Measurements from ENCODE around the gene RIPOR2. TPM values are rescaled to one million over a fixed set of nuclear protein-coding genes. Genes with fewer than 3 reads are reported as not detected.

RIPOR2 gene
- total RNA-seq, 1 donor from 2014 or later = 19.4 TPM

DNA sequence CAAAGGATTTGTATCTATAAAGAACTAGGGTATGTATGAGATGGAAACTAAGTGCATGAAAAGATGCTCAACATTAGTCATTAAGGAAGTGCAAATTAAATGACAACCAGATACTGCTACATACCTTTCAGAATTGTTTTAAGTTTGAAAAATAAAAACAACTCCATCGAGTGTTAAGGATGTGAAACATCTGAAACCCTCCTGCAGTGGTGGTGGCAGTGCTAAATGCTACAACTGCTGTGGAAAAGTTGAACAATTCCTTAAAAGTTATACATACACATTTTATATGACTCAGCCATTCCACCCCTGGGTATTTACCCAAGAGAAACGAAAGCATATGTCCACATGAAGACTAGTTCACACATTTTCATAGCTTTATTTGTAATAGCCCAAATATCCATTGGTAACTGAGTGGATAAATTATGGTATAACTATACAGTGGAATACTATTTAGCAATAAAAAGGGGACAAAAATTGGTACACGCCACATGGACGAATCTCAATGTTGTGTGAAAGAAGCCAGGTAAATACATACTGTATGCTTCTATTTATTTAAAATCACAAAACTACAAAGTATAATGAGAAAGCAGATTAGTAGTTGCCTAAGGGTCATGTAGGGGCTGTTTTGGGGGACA, 147.6 kb downstream of the RIPOR2 start:
- Histone ChIP-seq H3K36me3 (peaks cover 0 to 23% of the 10 kb centered on the region in 2 donors), H3K9me3 (no peaks in the 10 kb centered on the region), H3K27ac (no peak overlapping the region), H3K4me1 (no peaks in the 10 kb centered on the region), H3K4me3 (no peak overlapping the region), H3K27me3 (no peaks in the 10 kb centered on the region)
- no peak for TF ChIP-seq POLR2AphosphoS5 (IDR thresholded peaks at IDR 0.05; ENCODE audit: insufficient read depth in 1 of 2, low read depth in 1 of 2)
- DNase-seq (ENCODE audit: extremely low spot score in 2 of 2) = no peak
- intact Hi-C loops (cut with DNase I) = no loop called here

DNA sequence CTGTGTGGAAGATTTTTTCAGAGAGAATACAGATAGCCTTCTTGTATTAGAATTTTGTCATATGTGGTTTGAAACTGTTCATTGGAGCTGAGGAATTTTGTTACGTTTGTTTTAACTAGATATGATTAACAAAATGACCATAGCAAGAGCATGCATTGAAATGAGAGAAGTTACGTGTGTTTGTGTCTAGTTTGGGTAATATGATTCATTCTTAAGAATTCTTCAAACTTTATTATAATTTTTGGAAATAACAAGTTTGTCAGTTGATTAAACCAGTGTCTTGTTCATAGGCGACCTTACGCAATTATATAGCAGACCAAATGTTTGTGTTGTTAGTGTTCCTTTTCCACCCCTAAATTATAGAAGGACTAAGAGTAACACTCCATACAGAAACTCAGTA, 155.6 kb downstream of the RIPOR2 start:
- Histone ChIP-seq H3K4me3 (no peak overlapping the region), H3K27me3 (no peaks in the 10 kb centered on the region), H3K27ac (no peak overlapping the region), H3K9me3 (no peaks in the 10 kb centered on the region), H3K4me1 (peaks cover 18% of the 10 kb centered on the region), H3K36me3 (peaks cover 0 to 21% of the 10 kb centered on the region in 2 donors)
- DNase-seq (ENCODE audit: extremely low spot score in 2 of 2) = no peak
- no peak for TF ChIP-seq POLR2AphosphoS5 (IDR thresholded peaks at IDR 0.05; ENCODE audit: insufficient read depth in 1 of 2, low read depth in 1 of 2)
- TF ChIP-seq, protein P1, sequence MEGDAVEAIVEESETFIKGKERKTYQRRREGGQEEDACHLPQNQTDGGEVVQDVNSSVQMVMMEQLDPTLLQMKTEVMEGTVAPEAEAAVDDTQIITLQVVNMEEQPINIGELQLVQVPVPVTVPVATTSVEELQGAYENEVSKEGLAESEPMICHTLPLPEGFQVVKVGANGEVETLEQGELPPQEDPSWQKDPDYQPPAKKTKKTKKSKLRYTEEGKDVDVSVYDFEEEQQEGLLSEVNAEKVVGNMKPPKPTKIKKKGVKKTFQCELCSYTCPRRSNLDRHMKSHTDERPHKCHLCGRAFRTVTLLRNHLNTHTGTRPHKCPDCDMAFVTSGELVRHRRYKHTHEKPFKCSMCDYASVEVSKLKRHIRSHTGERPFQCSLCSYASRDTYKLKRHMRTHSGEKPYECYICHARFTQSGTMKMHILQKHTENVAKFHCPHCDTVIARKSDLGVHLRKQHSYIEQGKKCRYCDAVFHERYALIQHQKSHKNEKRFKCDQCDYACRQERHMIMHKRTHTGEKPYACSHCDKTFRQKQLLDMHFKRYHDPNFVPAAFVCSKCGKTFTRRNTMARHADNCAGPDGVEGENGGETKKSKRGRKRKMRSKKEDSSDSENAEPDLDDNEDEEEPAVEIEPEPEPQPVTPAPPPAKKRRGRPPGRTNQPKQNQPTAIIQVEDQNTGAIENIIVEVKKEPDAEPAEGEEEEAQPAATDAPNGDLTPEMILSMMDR (IDR thresholded peaks at IDR 0.05) = no peak
- TF ChIP-seq POLR2A (IDR thresholded peaks at IDR 0.05) = no peak
- intact Hi-C loops (cut with DNase I) = no loop called here

DNA sequence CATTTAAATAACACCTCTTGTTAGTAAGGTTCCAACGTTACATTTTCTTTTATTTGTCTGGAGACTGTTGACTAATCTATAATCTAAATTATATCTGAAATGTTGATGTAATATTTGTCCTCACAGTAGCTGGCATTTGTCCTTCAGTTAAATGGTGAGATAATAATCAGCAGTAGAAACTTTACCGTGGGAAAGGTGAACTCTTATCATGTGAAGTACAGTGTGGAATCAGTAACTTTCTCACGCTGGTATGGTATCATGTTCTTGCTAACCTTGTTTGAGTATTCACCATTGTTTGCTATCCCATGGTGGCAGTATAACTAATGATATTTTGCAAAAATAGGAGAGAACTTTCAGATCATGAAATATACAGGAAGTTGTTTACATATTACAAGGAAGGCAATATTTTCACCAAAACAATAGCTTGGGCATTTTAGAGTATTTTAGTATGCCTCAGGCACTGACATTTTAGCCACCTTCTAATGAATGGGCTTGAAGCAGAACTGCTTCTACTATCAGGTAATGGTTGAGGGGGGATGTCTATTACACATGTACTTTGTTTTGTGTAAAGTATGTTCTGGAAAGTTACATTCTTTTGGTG, 156.2 kb downstream of the RIPOR2 start:
- no peaks in the 10 kb centered on the region for H3K27me3 ChIP-seq
- H3K4me3 ChIP-seq = no peak overlapping the region
- H3K27ac ChIP-seq = no peak overlapping the region
- no peaks in the 10 kb centered on the region for H3K9me3 ChIP-seq
- peaks cover 18% of the 10 kb centered on the region for H3K4me1 ChIP-seq
- H3K36me3 ChIP-seq = peaks cover 0 to 14% of the 10 kb centered on the region in 2 donors
- DNase-seq (ENCODE audit: extremely low spot score in 2 of 2) = no peak
- intact Hi-C loops (cut with DNase I) = no loop called here
- TF ChIP-seq, protein P1 (IDR thresholded peaks at IDR 0.05) = no peak
- TF ChIP-seq POLR2AphosphoS5 (IDR thresholded peaks at IDR 0.05; ENCODE audit: insufficient read depth in 1 of 2, low read depth in 1 of 2) = no peak
- no peak for TF ChIP-seq POLR2A (IDR thresholded peaks at IDR 0.05)

DNA sequence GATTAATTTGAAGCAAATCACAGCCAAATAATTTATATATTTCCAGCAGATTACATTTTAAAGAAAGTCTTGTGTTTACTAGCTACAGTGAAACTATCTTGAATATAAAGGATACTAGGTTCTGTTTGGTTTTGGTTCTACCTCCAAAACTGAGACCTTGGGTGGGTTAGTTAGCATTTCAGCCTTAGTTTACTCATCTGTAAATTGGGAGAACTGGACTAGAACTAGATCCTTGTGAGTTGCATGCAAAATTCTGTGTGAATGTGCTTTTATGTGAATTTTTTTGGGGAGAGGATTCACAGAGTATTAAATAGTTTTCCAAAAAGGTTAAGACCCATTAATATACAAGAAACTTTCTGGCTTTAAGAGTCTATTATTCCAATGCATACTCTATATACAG, 156.9 kb downstream of the RIPOR2 start:
- TF ChIP-seq, protein P1 (IDR thresholded peaks at IDR 0.05) = no peak
- TF ChIP-seq POLR2AphosphoS5 (IDR thresholded peaks at IDR 0.05; ENCODE audit: insufficient read depth in 1 of 2, low read depth in 1 of 2) = no peak
- TF ChIP-seq POLR2A (IDR thresholded peaks at IDR 0.05) = no peak
- Histone ChIP-seq H3K4me1 (peaks cover 23% of the 10 kb centered on the region), H3K9me3 (no peaks in the 10 kb centered on the region), H3K27ac (no peak overlapping the region), H3K36me3 (peaks cover 0 to 10% of the 10 kb centered on the region in 2 donors), H3K4me3 (no peak overlapping the region), H3K27me3 (no peaks in the 10 kb centered on the region)
- DNase-seq (ENCODE audit: extremely low spot score in 2 of 2) = no peak
- intact Hi-C loops (cut with DNase I) = no loop called here

DNA sequence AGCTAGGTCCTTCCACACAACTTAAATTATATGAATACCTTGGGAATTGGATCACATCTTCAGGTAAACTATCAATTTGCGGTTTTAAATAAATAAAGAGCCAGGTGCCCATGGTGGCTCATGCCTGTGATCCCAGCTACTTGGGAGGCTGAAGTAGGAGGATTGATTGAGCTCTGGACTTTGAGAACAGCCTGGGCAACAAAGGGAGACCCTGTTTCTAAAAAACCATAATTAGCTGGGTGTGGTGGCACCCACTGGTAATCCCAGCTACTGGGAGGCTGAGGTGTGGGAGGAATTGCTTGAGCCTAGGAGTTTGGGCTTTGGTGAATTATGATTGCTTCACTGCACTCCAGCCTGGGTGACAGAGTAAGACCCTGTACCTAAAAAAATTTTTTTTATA, 157.6 kb downstream of the RIPOR2 start:
- TF ChIP-seq POLR2A (IDR thresholded peaks at IDR 0.05) (no peak), POLR2AphosphoS5 (IDR thresholded peaks at IDR 0.05; ENCODE audit: insufficient read depth in 1 of 2, low read depth in 1 of 2) (no peak)
- TF ChIP-seq, protein P1 (IDR thresholded peaks at IDR 0.05) = no peak
- no peaks in the 10 kb centered on the region for H3K27me3 ChIP-seq
- peaks cover 23% of the 10 kb centered on the region for H3K4me1 ChIP-seq
- no peak overlapping the region for H3K4me3 ChIP-seq
- H3K9me3 ChIP-seq = no peaks in the 10 kb centered on the region
- no peak overlapping the region for H3K27ac ChIP-seq
- peaks cover 0 to 10% of the 10 kb centered on the region in 2 donors for H3K36me3 ChIP-seq
- intact Hi-C loops (cut with DNase I) = no loop called here
- no peak for DNase-seq (ENCODE audit: extremely low spot score in 2 of 2)
